GM21360 (cell line): ENCODE measurements around the gene RGPD8.

Experiments
- ATAC-seq: cut with Tn5 transposase; IDR thresholded peaks from one replicate; pipeline ENCODE4 v1.9.1; 2021; ENCODE audit warnings: mild to moderate bottlenecking, moderate library complexity; ENCODE audit not compliant: unreplicated experiment

The RGPD8 gene

GRCh38 chr2:112339986-112340385, 93.5 kb downstream of the RGPD8 start:
- no peak for ATAC-seq

- no peak for ATAC-seq
Observed at GRCh38 chr2:112335600-112335999, 97.8 kb downstream of the RGPD8 start.

GRCh38 chr2:112332123-112332696, 101.2 kb downstream of the RGPD8 start:
- no peak for ATAC-seq

- ATAC-seq = no peak
Observed at GRCh38 chr2:112322919-112323318, 110.5 kb downstream of the RGPD8 start.

- ATAC-seq = no peak
Observed at GRCh38 chr2:112321375-112322320, 111.8 kb downstream of the RGPD8 start.
